HCT116 (cell line): ENCODE data around the gene MTG2. TPM values are rescaled to one million over a fixed set of nuclear protein-coding genes. Genes with fewer than 3 reads are reported as not detected.

ENCODE experiments used
- ATAC-seq: fragments of 200-7000 bp; cut with Tn5 transposase; 2 replicates; pipeline ENCODE4 v1.9.1; 2020; ENCODE audit warnings: mild to moderate bottlenecking, moderate library complexity
- BruUV-seq: library from RNA; stranded (reverse); fragments of 400-500 nt; replicated peaks from 2 replicates; lab custom pipeline; 2021; lab: Mats Ljungman, UMichigan
- CTCF ChIA-PET: fragments of 300-600 bp; sonication (Branson Sonifier 250); formaldehyde crosslinking; loops from one replicate; lab custom pipeline; 2021; ENCODE audit warnings: antibody characterized with exemption; lab: Charles Lee
- POLR2A ChIA-PET: fragments of 300-600, 350-600 bp; sonication (Branson Sonifier 250); formaldehyde crosslinking; loops from one replicate; lab custom pipeline; 2021; ENCODE audit warnings: antibody characterized with exemption; lab: Charles Lee
- RAD21 ChIA-PET, 2 experiments: fragments of 300-600 bp; sonication (Branson Sonifier 250); formaldehyde crosslinking; loops; one replicate each; lab custom pipeline; 2023; ENCODE audit warnings: low total read pairs in 2 of 2; ENCODE audit not compliant: uncharacterized antibody in 2 of 2, unreplicated experiment in 2 of 2, low non-redundant PET in 1 of 2; lab: Charles Lee
- DNase-seq: peaks from one replicate; pipeline ENCODE4 v3.0.0-alpha.2; 2010; ENCODE audit warnings: low read depth, low spot score
- H2AFZ ChIP-seq: fragments of 200-600 bp; shearing (Covaris generic), sonication (generic); 2 replicates; pipeline ENCODE4 v1.6.1; 2017; ENCODE audit warnings: low read depth, mixed run types, mixed read lengths, antibody characterized with exemption, low read length; ENCODE audit not compliant: poor library complexity, severe bottlenecking
- H3K27ac ChIP-seq: 2 replicates; pipeline ENCODE4 v1.5.1; 2012; ENCODE audit warnings: low read depth, low read length
- H3K27me3 ChIP-seq: fragments of 200-600 bp; sonication (generic); 2 replicates; pipeline ENCODE4 v1.6.1; 2016; ENCODE audit warnings: mixed run types, low read length, mixed read lengths; ENCODE audit not compliant: insufficient read depth
- H3K36me3 ChIP-seq, 2 experiments: fragments of 200-500 bp in 1 of 2; fragments of 200-600 bp in 1 of 2; sonication (Bioruptor generic) in 1 of 2; sonication (generic) in 1 of 2; 2 replicates each; pipeline versions ENCODE4 v1.5.1 to v1.6.1; 2014 to 2016; ENCODE audit warnings: low read length in 2 of 2, inconsistent platforms in 1 of 2, mixed read lengths in 1 of 2, mixed run types in 1 of 2; ENCODE audit not compliant: insufficient read depth in 2 of 2, control insufficient read depth in 1 of 2
- H3K4me1 ChIP-seq, 2 experiments: fragments of 200-600 bp in 1 of 2; sonication (generic) in 1 of 2; 2 replicates each; pipeline versions ENCODE4 v1.5.1 to v1.6.1; 2012 to 2017; ENCODE audit warnings: low read length in 2 of 2, inconsistent platforms in 1 of 2, mild to moderate bottlenecking in 1 of 2, mixed read lengths in 1 of 2, mixed run types in 1 of 2, moderate library complexity in 1 of 2; ENCODE audit not compliant: insufficient read depth in 2 of 2, control insufficient read depth in 1 of 2
- H3K4me2 ChIP-seq: fragments of 200-600 bp; sonication (generic); 2 replicates; pipeline ENCODE4 v1.6.1; 2017; ENCODE audit warnings: mixed run types, low read length, mixed read lengths
- H3K4me3 ChIP-seq, 2 experiments: fragments of 200-600 bp in 1 of 2; sonication (generic) in 1 of 2; replicated peaks in 1 of 2; 2 replicates each; pipeline ENCODE4 v1.5.1; 2011 to 2016; ENCODE audit warnings: low read length in 2 of 2, control low read depth in 1 of 2, low read depth in 1 of 2, mild to moderate bottlenecking in 1 of 2, mixed read lengths in 1 of 2, mixed run types in 1 of 2
- H3K79me2 ChIP-seq: fragments of 200-600 bp; sonication (generic); 2 replicates; pipeline ENCODE4 v1.6.1; 2017; ENCODE audit warnings: mild to moderate bottlenecking, mixed run types, low read length, moderate library complexity, mixed read lengths; ENCODE audit not compliant: insufficient read depth
- H3K9ac ChIP-seq: fragments of 200-600 bp; sonication (generic); 2 replicates; pipeline ENCODE4 v1.6.1; 2016; ENCODE audit warnings: low read length, mixed read lengths
- H3K9me2 ChIP-seq: fragments of 200-600 bp; sonication (generic), shearing (Covaris generic); 2 replicates; pipeline ENCODE4 v1.6.1; 2017; ENCODE audit warnings: mixed run types, mild to moderate bottlenecking, moderate library complexity; ENCODE audit not compliant: insufficient read depth
- H3K9me3 ChIP-seq, 2 experiments: fragments of 200-500 bp in 1 of 2; fragments of 200-600 bp in 1 of 2; sonication (Bioruptor generic) in 1 of 2; sonication (generic) in 1 of 2; 2 replicates each; pipeline ENCODE4 v1.6.1; 2014 to 2017; ENCODE audit warnings: low read length in 2 of 2, mixed read lengths in 2 of 2, inconsistent platforms in 1 of 2, low read depth in 1 of 2, mild to moderate bottlenecking in 1 of 2, mixed run types in 1 of 2, moderate library complexity in 1 of 2; ENCODE audit not compliant: control insufficient read depth in 1 of 2, insufficient read depth in 1 of 2
- H4K20me1 ChIP-seq: fragments of 200-600 bp; sonication (generic), shearing (Covaris generic); 2 replicates; pipeline ENCODE4 v1.6.1; 2017; ENCODE audit warnings: mixed run types, mild to moderate bottlenecking, moderate library complexity; ENCODE audit not compliant: insufficient read depth
- ATF3 ChIP-seq: IDR thresholded peaks from 2 replicates; pipeline ENCODE4 v1.6.1; 2012
- CBX3 ChIP-seq: IDR thresholded peaks from 2 replicates; pipeline ENCODE4 v1.6.1; 2012; ENCODE audit warnings: low read depth
- CEBPB ChIP-seq: IDR thresholded peaks from 2 replicates; pipeline ENCODE4 v1.6.1; 2012; ENCODE audit warnings: low read depth
- CTCF ChIP-seq, 3 experiments: fragments of 200-600 bp in 1 of 3; sonication (generic) in 1 of 3; IDR thresholded peaks in 2 of 3; conservative IDR thresholded peaks in 1 of 3; 2 replicates each; pipeline ENCODE4 v1.5.1; 2012 to 2017; ENCODE audit warnings: low read depth in 2 of 3, low read length in 2 of 3, antibody characterized with exemption in 1 of 3, borderline replicate concordance in 1 of 3, control low read depth in 1 of 3, mild to moderate bottlenecking in 1 of 3, mixed read lengths in 1 of 3, mixed run types in 1 of 3, moderate library complexity in 1 of 3; ENCODE audit not compliant: insufficient read depth in 1 of 3
- EGR1 ChIP-seq: IDR thresholded peaks from 2 replicates; pipeline ENCODE4 v1.6.1; 2012; ENCODE audit warnings: low read depth
- ELF1 ChIP-seq: IDR thresholded peaks from 2 replicates; pipeline ENCODE4 v1.6.1; 2012; ENCODE audit warnings: low read depth, borderline replicate concordance
- EZH2 ChIP-seq: fragments of 200-600 bp; sonication (generic); IDR thresholded peaks from 2 replicates; pipeline ENCODE4 v1.6.1; 2017; ENCODE audit warnings: antibody characterized with exemption, mixed run types
- EZH2phosphoT487 ChIP-seq: fragments of 200-600 bp; IDR thresholded peaks from 2 replicates; pipeline ENCODE4 v1.6.1; 2018; ENCODE audit warnings: antibody characterized with exemption, borderline replicate concordance
- JUND ChIP-seq: IDR thresholded peaks from 2 replicates; pipeline ENCODE4 v1.6.1; 2012
- MAX ChIP-seq: IDR thresholded peaks from 2 replicates; pipeline ENCODE4 v1.6.1; 2012
- POLR2A ChIP-seq: IDR thresholded peaks from 2 replicates; pipeline ENCODE4 v1.7.0; 2011; ENCODE audit warnings: borderline replicate concordance; ENCODE audit not compliant: insufficient read depth, insufficient read length; ENCODE audit errors: extremely low read depth
- RAD21 ChIP-seq: IDR thresholded peaks from 2 replicates; pipeline ENCODE4 v1.6.1; 2012; ENCODE audit warnings: low read depth, mild to moderate bottlenecking
- SIN3A ChIP-seq: IDR thresholded peaks from 2 replicates; pipeline ENCODE4 v1.6.1; 2012; ENCODE audit warnings: low read depth
- SRF ChIP-seq: IDR thresholded peaks from 2 replicates; pipeline ENCODE4 v1.6.1; 2012; ENCODE audit warnings: low read depth
- TCF7L2 ChIP-seq: IDR thresholded peaks from 2 replicates; pipeline ENCODE4 v1.7.0; 2011; ENCODE audit warnings: borderline replicate concordance, inconsistent platforms; ENCODE audit not compliant: insufficient read depth, insufficient read length; ENCODE audit errors: extremely low read depth
- YY1 ChIP-seq: IDR thresholded peaks from 2 replicates; pipeline ENCODE4 v1.6.1; 2011; ENCODE audit warnings: low read length, low read depth, moderate library complexity, mild to moderate bottlenecking; ENCODE audit not compliant: insufficient replicate concordance; ENCODE audit errors: extremely low read depth
- ZBTB33 ChIP-seq: IDR thresholded peaks from 2 replicates; pipeline ENCODE4 v1.6.1; 2011; ENCODE audit warnings: mild to moderate bottlenecking, low read length, moderate library complexity; ENCODE audit not compliant: insufficient replicate concordance; ENCODE audit errors: extremely low read depth
- ZNF274 ChIP-seq: fragments of 200-500 bp; sonication (Bioruptor generic); IDR thresholded peaks from 2 replicates; pipeline ENCODE4 v1.6.1; 2014; ENCODE audit warnings: mild to moderate bottlenecking, low read depth, low read length, inconsistent platforms
- intact Hi-C: fragments of 100-400 bp; cut with micrococcal nuclease; formaldehyde crosslinking; loops from 2 replicates; pipeline ENCODE4 v1.10.0; 2022
- total RNA-seq: library from RNA; stranded (reverse); gene quantifications from one replicate; pipeline ENCODE4 v1.2.1, GENCODE V29; 2021; ENCODE audit not compliant: unreplicated experiment

Gene MTG2
- total RNA-seq, 1 experiment from 2014 or later: 43.3 TPM

GRCh38 chr20:62147125-62147524 is 35.7 kb upstream of the MTG2 start:
- peaks cover 18% of the 10 kb centered on the region; the same call in 1 of the 2 replicates for H4K20me1 ChIP-seq
- H2AFZ ChIP-seq: no peak overlapping the region
- intact Hi-C loops: no loop called here
- no peak overlapping the region for H3K4me2 ChIP-seq
- no peak for DNase-seq
- no peaks in the 10 kb centered on the region for H3K9me2 ChIP-seq
- no peak for ATAC-seq
- no peak overlapping the region; the same call in 1 of the 2 replicates for H3K27ac ChIP-seq
- CTCF ChIA-PET: no interaction called here
- peaks cover 89% of the 10 kb centered on the region for H3K79me2 ChIP-seq
- H3K4me3 ChIP-seq: no peak overlapping the region
- no peaks in the 10 kb centered on the region for H3K9me3 ChIP-seq
- peaks cover 0 to 19% of the 10 kb centered on the region in 2 experiments; a peak in 2 of 4 replicates for H3K36me3 ChIP-seq
- no peaks in the 10 kb centered on the region for H3K27me3 ChIP-seq
- TF ChIP-seq YY1 (no peak), EZH2 (no peak), TCF7L2 (no peak), CTCF (IDR thresholded peaks at IDR 0.05 in 2 of 3, conservative IDR thresholded peaks at IDR 0.05 in 1 of 3; ENCODE audit: borderline replicate concordance in 1 of 3, insufficient read depth in 1 of 3, low read depth in 2 of 3, low read length in 2 of 3) (no peak), CEBPB (no peak), ZBTB33 (no peak), POLR2A (no peak), SRF (no peak), ATF3 (no peak), EGR1 (no peak), SIN3A (no peak), JUND (no peak), MAX (no peak), ZNF274 (no peak), ELF1 (no peak), CBX3 (no peak), RAD21 (no peak), EZH2phosphoT487 (no peak)
- no peak overlapping the region for H3K9ac ChIP-seq
- H3K4me1 ChIP-seq: peaks cover 6 to 12% of the 10 kb centered on the region in 2 experiments
- POLR2A ChIA-PET: no interaction called here
- RAD21 ChIA-PET: no interaction called here
- no TSS peak for BruUV-seq
